HG03521 (cell line): Measurements from ENCODE around the gene LRP1-AS.

ENCODE experiments used
- ATAC-seq: cut with Tn5 transposase; IDR thresholded peaks from one replicate; pipeline ENCODE4 v1.9.1; 2021; ENCODE audit warnings: mild to moderate bottlenecking, moderate library complexity; ENCODE audit not compliant: unreplicated experiment

The LRP1-AS gene

GRCh38 chr12:57142121-57142520 lies 5.3 kb downstream of the LRP1-AS start:
- ATAC-seq: no peak

DNA sequence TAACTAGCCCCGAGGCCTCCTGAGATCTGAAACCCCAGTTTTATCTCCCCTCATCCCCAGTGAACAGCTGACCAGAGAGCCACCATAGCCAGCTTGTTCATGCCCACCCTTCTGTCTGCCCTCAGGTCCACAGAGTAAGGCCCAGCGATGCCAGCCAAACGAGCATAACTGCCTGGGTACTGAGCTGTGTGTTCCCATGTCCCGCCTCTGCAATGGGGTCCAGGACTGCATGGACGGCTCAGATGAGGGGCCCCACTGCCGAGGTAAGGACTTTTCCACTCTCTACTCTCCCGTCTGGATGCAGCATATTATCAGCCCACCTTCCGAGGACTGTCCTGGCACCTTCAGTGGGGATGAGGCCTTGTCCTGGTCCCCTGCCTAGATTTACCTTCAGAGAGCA lies 6.2 kb downstream of the LRP1-AS start:
- ATAC-seq: no peak

- ATAC-seq: no peak
Measured at GRCh38 chr12:57139796-57140649, 7.4 kb downstream of the LRP1-AS start.

- ATAC-seq: no peak
Measured at GRCh38 chr12:57138526-57139272, 8.7 kb downstream of the LRP1-AS start.

DNA sequence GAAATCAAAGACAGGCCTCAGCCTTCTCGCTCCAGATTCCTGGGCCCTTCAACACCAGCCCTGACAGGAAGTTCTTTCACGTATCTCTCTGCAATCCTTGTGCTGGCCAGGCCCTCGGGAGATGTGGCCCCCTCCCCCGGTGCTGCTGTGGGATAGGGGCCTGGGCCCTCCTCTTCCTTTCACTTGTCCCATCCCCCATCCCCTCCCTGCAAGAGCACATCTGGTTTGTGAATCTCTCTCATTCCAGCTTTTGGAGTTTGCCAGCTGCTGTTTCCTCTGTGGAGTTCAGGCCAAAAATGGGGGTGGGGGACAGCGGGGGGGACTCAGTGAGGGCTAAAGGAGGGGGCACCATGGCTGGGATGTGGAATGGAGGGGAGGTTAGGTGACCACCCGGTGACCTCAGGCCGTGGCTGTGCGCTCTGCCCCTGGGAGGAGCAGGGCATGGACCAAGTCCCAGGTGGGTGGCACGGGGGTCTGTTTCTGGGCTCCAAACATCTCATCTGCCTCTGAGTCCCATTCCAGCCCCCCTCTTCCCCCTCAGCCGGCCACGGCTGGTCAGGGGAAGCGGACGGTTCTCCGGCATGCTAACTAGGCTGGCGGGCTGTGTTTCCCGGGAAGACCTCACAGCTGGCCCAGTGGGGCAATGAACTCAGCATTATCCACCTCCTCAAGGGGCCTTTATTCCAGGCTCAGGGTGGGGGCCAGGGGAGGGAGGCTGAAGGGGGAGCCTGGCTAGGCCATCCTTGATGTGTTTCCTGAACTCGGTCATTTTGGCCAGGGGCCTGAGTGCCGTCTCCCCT lies 11.7 kb downstream of the LRP1-AS start:
- ATAC-seq: no peak

DNA sequence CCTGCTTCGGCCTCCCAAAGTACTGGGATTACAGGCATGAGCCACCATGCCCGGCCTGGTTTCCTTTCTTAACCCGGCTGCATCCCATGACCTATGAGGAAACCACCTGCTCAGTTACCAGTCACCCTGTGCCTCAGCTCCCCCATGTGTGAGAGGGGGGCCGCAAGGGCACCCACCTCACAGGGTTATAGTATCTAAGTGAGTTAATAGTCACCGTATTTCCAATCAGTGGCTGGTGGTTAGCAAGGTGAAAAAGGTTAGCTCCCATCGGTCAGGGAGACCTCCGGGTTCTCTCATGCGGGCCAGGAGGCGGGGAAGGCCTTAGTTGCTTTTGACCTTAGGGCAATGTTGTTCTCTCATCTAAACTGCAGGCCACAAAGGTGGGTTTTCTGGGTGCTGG lies 12.5 kb downstream of the LRP1-AS start:
- ATAC-seq: no peak

- ATAC-seq: no peak
Measured at GRCh38 chr12:57133916-57134315, 13.5 kb downstream of the LRP1-AS start.

GRCh38 chr12:57133013-57133569 lies 14.3 kb downstream of the LRP1-AS start:
- no peak for ATAC-seq

GRCh38 chr12:57131896-57132744 lies 15.3 kb downstream of the LRP1-AS start:
- no peak for ATAC-seq

- ATAC-seq: no peak
Measured at GRCh38 chr12:57130941-57131340, 16.5 kb downstream of the LRP1-AS start.

GRCh38 chr12:57129889-57130288 lies 17.5 kb downstream of the LRP1-AS start:
- ATAC-seq: no peak

DNA sequence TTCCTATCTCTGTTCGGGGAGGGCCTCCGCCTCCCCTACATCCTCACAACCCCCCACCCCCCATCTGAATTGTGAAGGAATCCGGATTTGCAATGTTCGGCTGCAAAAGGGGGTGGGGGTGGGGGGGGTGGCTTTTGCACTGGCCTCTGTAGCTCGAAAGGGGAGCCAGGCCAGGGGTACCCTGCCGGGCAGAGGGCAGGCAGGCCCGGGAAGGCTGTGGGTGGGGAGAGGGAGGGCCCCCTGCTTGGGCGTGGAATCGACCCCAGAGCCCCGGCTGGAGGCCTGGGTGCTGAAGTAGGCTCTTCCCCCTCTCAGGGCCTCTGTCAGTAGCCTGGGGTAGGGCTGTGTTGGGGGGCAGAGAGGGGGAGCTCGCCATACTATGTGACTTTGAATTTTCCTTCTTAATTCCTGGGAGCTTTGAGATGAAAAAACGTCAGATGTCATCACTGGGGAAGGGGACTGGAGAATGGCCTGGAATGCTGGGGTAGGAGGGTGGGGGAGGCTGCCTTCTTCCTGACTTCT lies 18.0 kb downstream of the LRP1-AS start:
- ATAC-seq: no peak

- no peak for ATAC-seq
Measured at GRCh38 chr12:57128519-57129247, 18.7 kb downstream of the LRP1-AS start.

- ATAC-seq: no peak
Measured at GRCh38 chr12:57127726-57128518, 19.5 kb downstream of the LRP1-AS start, which contains the start of gene LRP1. TSS of gene LRP1 (plus strand) at chr12:57128483. CDS start at chr12:57128965, 482 bp downstream.

DNA sequence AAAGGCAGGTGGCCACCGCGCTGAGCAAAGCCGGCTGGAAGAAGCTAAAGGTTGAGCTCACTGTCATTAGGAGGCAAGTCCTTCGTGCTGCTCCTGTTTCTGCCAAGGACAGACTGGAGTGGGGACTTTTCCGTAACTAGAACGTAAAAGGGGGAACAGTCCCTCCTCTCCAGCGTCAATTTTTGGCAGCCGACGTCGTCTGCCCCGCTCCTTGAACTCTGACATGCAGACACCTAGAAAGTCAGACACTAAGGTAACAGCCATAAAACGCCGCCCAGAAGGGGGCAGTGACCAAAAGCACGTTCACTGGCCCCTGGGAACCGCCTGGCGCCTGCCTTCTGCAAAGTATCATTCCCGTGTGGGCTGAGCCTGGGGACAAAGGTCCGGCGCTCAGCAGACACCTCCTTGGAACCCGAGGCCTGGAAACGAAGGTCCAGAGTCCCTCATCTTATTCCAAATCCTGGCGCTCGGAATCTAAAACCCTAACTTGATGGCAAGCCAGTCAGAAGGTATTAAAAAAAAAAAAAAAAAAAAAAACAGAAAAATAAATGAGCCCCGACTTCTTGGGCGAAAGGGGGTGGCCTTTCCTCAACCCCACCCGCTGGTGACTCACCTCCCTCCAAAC lies 20.2 kb downstream of the LRP1-AS start:
- ATAC-seq: no peak

- no peak for ATAC-seq
Measured at GRCh38 chr12:57126561-57126960, 20.9 kb downstream of the LRP1-AS start.

- ATAC-seq: no peak
Measured at GRCh38 chr12:57126061-57126460, 21.4 kb downstream of the LRP1-AS start.
